Measurements from ENCODE around the gene ZNF730. TPM values are rescaled to one million over a fixed set of nuclear protein-coding genes. Genes with fewer than 3 reads are reported as not detected.

ZNF730 gene
- total and polyA plus RNA-seq, 7 donors: 0.01 to 0.19 (median 0.13) TPM; not detected in 3

- no peak for ATAC-seq
- H3K9me3 ChIP-seq: peaks cover 7% of the 10 kb centered on the region
- DNase-seq: no peak
- no peaks in the 10 kb centered on the region for H3K36me3 ChIP-seq (ENCODE audit: insufficient read depth in 1 of 2, low read depth in 1 of 2)
- intact Hi-C loops (cut with DNase I): no loop called here
- H3K27ac ChIP-seq: no peak overlapping the region
- TF ChIP-seq, protein P1, sequence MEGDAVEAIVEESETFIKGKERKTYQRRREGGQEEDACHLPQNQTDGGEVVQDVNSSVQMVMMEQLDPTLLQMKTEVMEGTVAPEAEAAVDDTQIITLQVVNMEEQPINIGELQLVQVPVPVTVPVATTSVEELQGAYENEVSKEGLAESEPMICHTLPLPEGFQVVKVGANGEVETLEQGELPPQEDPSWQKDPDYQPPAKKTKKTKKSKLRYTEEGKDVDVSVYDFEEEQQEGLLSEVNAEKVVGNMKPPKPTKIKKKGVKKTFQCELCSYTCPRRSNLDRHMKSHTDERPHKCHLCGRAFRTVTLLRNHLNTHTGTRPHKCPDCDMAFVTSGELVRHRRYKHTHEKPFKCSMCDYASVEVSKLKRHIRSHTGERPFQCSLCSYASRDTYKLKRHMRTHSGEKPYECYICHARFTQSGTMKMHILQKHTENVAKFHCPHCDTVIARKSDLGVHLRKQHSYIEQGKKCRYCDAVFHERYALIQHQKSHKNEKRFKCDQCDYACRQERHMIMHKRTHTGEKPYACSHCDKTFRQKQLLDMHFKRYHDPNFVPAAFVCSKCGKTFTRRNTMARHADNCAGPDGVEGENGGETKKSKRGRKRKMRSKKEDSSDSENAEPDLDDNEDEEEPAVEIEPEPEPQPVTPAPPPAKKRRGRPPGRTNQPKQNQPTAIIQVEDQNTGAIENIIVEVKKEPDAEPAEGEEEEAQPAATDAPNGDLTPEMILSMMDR (IDR thresholded peaks at IDR 0.05): no peak
- no peaks in the 10 kb centered on the region for H3K4me1 ChIP-seq
- no peak overlapping the region for H3K4me3 ChIP-seq
- 87 to 96% (median 88%) methylated on average over 9 of the region's 9 CpGs for WGBS, 3 donors
- no peaks in the 10 kb centered on the region for H3K27me3 ChIP-seq (ENCODE audit: insufficient read depth in 3 of 3, low read length in 2 of 3)
Observed at GRCh38 chr19:23093832-23094231, 23.0 kb upstream of the ZNF730 start.

DNA sequence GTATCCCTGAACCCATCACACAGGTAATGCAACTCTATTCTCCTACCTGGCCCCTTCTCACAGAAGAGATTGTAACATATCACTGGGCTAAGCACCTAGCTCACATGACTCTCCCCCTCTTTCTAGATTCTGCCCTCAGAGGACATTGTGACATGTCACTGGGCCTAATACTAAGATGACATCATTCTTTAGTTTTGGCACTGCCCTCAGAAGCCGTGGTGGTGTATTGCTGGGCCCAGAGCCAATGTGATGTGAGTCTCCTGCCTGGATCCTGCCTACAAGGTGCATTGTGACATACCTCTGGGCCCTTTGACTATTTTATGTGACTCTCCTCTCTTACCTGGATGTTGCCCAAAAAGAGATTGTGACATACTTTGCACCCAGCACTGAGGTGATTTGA is 21.4 kb upstream of the ZNF730 start:
- no peaks in the 10 kb centered on the region for H3K36me3 ChIP-seq (ENCODE audit: insufficient read depth in 1 of 2, low read depth in 1 of 2)
- no peaks in the 10 kb centered on the region for H3K4me1 ChIP-seq
- DNase-seq (no peak), ATAC-seq (no peak)
- peaks cover 7% of the 10 kb centered on the region for H3K9me3 ChIP-seq
- H3K27ac ChIP-seq: no peak overlapping the region
- WGBS, 3 donors: 33 to 38% (median 37%) methylated on average over 1 of the region's 1 CpG
- intact Hi-C loops (cut with DNase I): no loop called here
- no peaks in the 10 kb centered on the region for H3K27me3 ChIP-seq (ENCODE audit: insufficient read depth in 3 of 3, low read length in 2 of 3)
- TF ChIP-seq, protein P1 (IDR thresholded peaks at IDR 0.05): no peak
- H3K4me3 ChIP-seq: no peak overlapping the region

- ATAC-seq: no peak
Observed at GRCh38 chr19:23098286-23098685, 18.5 kb upstream of the ZNF730 start.

GRCh38 chr19:23098988-23099387 is 17.8 kb upstream of the ZNF730 start:
- Histone ChIP-seq H3K9me3 (no peaks in the 10 kb centered on the region), H3K27me3 (ENCODE audit: insufficient read depth in 3 of 3, low read length in 2 of 3) (no peaks in the 10 kb centered on the region), H3K4me3 (no peak overlapping the region), H3K27ac (no peak overlapping the region), H3K36me3 (ENCODE audit: insufficient read depth in 1 of 2, low read depth in 1 of 2) (no peaks in the 10 kb centered on the region), H3K4me1 (no peaks in the 10 kb centered on the region)
- TF ChIP-seq, protein P1 (IDR thresholded peaks at IDR 0.05): no peak
- WGBS, 3 donors: 95 to 97% (median 96%) methylated on average over 4 of the region's 4 CpGs
- DNase-seq (no peak), ATAC-seq (no peak)
- intact Hi-C loops (cut with DNase I): no loop called here

More at GRCh38 chr19:23098286-23098685, 18.5 kb upstream of the ZNF730 start:
- Histone ChIP-seq H3K27ac (no peak overlapping the region), H3K4me3 (no peak overlapping the region), H3K36me3 (ENCODE audit: insufficient read depth in 1 of 2, low read depth in 1 of 2) (no peaks in the 10 kb centered on the region), H3K4me1 (no peaks in the 10 kb centered on the region), H3K9me3 (no peaks in the 10 kb centered on the region), H3K27me3 (ENCODE audit: insufficient read depth in 3 of 3, low read length in 2 of 3) (no peaks in the 10 kb centered on the region)
- 95 to 96% (median 95%) methylated on average over 2 of the region's 2 CpGs for WGBS, 3 donors
- intact Hi-C loops (cut with DNase I): no loop called here
- no peak for DNase-seq
- TF ChIP-seq, protein P1 (IDR thresholded peaks at IDR 0.05): no peak

DNA sequence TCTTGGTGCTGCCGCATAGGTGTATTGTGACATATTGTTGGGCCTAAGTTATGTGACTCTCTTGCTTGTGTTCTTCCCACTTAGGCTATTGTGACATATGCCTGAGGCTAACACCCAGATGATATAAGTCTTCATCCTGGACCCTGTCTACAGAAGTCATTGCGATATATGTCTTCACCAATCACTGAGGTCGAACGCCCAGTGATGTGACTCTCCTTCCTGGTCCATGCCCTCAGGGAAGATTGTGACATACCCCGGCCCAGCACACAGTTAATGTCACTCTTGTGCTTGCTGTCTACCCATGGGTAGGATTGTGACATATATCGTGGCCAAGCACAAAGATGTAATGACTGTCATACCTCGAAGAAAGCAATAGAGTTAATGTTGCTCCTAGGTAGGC is 16.9 kb upstream of the ZNF730 start:
- Histone ChIP-seq H3K36me3 (ENCODE audit: insufficient read depth in 1 of 2, low read depth in 1 of 2) (no peaks in the 10 kb centered on the region), H3K4me1 (no peaks in the 10 kb centered on the region), H3K9me3 (no peaks in the 10 kb centered on the region), H3K27me3 (ENCODE audit: insufficient read depth in 3 of 3, low read length in 2 of 3) (no peaks in the 10 kb centered on the region), H3K27ac (no peak overlapping the region), H3K4me3 (no peak overlapping the region)
- DNase-seq (no peak), ATAC-seq (no peak)
- intact Hi-C loops (cut with DNase I): no loop called here
- WGBS, 3 donors: 96 to 97% (median 96%) methylated on average over 7 of the region's 7 CpGs
- TF ChIP-seq, protein P1 (IDR thresholded peaks at IDR 0.05): no peak

Measured in psoas muscle (tissue), 8 donors.